ENCODE results near the gene ABCC11. TPM values are rescaled to one million over a fixed set of nuclear protein-coding genes. Genes with fewer than 3 reads are reported as not detected.
"Not testable (repeated sequence)": the region's sequence is repeated elsewhere in the genome, so short reads cannot be mapped to it uniquely, and the experiment has no call there.

ABCC11 gene
- total RNA-seq, 1 experiment from 2014 or later, result 0.83 TPM

DNA sequence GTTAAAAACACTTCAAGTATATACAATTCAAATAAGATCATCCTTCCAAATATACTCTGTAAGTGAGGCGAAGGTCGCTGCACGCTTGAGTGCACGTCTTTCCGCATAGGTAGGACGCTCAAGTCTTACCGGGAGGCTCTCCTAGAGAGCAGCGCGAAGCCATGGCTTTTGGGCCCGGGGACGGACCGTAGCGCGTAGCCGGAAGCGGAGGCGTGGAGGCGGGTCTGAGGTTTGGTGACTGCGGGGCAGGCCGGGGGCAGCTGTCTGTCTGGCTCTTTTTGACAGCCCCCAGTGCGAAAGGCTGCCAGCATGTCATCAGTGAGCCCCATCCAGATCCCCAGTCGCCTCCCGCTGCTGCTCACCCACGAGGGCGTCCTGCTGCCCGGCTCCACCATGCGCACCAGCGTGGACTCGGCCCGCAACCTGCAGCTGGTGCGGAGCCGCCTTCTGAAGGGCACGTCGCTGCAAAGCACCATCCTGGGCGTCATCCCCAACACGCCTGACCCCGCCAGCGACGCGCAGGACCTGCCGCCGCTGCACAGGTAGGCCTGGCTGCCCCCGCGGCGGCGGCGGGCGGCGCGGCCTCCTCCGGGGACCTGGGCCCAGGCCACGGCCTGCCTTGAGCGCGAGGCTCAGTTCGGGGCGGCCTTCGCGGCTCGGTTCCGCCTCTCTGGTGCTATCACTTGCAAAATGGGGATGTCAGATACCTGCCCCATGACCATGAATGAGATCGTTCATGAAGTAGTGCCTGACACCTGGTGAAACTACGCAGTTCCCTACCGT is 3.1 kb downstream of the ABCC11 start, which contains the start of gene LONP2:
Gene LONP2 (plus strand): TSS at position 221 of the 783 bp plus-strand sequence. CDS start 89 bp downstream, at position 310.
- peak; percentile 82 to 90 for DNase-seq
- no TSS peak for BruUV-seq (replicated peaks)

DNA sequence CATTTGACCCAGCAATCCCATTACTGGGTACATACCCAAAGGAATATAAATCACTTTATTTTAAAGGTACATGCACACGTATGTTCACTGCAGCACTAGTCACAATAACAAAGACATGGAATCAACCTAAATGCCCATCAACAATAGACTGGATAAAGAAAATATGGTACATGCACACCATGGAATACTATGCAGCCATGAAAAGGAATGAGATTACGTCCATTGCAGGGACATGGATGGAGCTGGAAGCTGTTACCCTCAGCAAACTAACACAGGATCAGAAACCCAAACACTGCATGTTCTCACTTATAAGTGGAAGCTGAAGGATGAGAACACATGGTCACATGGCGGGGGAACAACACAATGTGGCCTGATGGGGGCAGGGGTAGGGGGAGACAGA is 7.2 kb downstream of the ABCC11 start:
- BruUV-seq (replicated peaks); H3K27ac ChIP-seq; H3F3A ChIP-seq (ENCODE audit: insufficient read depth, low read depth); H3K36me3 ChIP-seq (ENCODE audit: low read depth); H3K4me1 ChIP-seq (replicated peaks; ENCODE audit: insufficient read depth); H4K20me1 ChIP-seq (ENCODE audit: insufficient read depth); H3K27me3 ChIP-seq (ENCODE audit: insufficient read depth, low read depth); DNase-seq; POLR2A ChIA-PET (ENCODE audit: unreplicated experiment); H3K9me2 ChIP-seq (ENCODE audit: insufficient read depth); H3K4me2 ChIP-seq; H2AFZ ChIP-seq; H3K9me3 ChIP-seq (ENCODE audit: insufficient read depth, low read depth); H3K4me3 ChIP-seq: not testable (repeated sequence)
- peaks cover 11% of the 10 kb centered on the region for H3K79me2 ChIP-seq (ENCODE audit: low read depth)
- CTCF ChIA-PET, result interaction anchor here (0.7 kb wide), 1 partner anchor 107 kb away, joined by 16 read pairs; no protein-coding TSS in a partner anchor
- intact Hi-C loops (cut with micrococcal nuclease; ENCODE audit: unreplicated experiment), result loop anchor here (10.0 kb wide), 2 partner anchors 385 to 1265 kb away; partner anchors contain the start of gene DNAJA2

More for the DNA sequence above, 3.1 kb downstream of the ABCC11 start, which contains the start of gene LONP2:
- Histone ChIP-seq H2AFZ (peak within 1 kb of the TSS; percentile 86), H3K9me2 (ENCODE audit: insufficient read depth) (no peaks in the 10 kb centered on the region), H3K4me1 (replicated peaks; ENCODE audit: insufficient read depth) (peaks cover 23% of the 10 kb centered on the region), H4K20me1 (ENCODE audit: insufficient read depth) (peaks cover 8% of the 10 kb centered on the region; the same call in 1 of the 2 replicates), H3K36me3 (ENCODE audit: low read depth) (no peaks in the 10 kb centered on the region), H3K27me3 (ENCODE audit: insufficient read depth, low read depth) (no peaks in the 10 kb centered on the region), H3K9me3 (ENCODE audit: insufficient read depth, low read depth) (no peaks in the 10 kb centered on the region), H3K79me2 (ENCODE audit: low read depth) (peaks cover 51% of the 10 kb centered on the region), H3K27ac (peak within 1 kb of the TSS; percentile 74), H3K4me2 (peak within 1 kb of the TSS; percentile 100), H3K4me3 (peak within 1 kb of the TSS; percentile 74), H3F3A (ENCODE audit: insufficient read depth, low read depth) (peaks cover 6% of the 10 kb centered on the region)
- POLR2A ChIA-PET (ENCODE audit: unreplicated experiment), result no interaction called here
- CTCF ChIA-PET, result interaction anchor here (0.7 kb wide), 1 partner anchor 12 kb away, joined by 3 read pairs; no protein-coding TSS in a partner anchor
- TF ChIP-seq, protein P1, sequence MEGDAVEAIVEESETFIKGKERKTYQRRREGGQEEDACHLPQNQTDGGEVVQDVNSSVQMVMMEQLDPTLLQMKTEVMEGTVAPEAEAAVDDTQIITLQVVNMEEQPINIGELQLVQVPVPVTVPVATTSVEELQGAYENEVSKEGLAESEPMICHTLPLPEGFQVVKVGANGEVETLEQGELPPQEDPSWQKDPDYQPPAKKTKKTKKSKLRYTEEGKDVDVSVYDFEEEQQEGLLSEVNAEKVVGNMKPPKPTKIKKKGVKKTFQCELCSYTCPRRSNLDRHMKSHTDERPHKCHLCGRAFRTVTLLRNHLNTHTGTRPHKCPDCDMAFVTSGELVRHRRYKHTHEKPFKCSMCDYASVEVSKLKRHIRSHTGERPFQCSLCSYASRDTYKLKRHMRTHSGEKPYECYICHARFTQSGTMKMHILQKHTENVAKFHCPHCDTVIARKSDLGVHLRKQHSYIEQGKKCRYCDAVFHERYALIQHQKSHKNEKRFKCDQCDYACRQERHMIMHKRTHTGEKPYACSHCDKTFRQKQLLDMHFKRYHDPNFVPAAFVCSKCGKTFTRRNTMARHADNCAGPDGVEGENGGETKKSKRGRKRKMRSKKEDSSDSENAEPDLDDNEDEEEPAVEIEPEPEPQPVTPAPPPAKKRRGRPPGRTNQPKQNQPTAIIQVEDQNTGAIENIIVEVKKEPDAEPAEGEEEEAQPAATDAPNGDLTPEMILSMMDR (conservative IDR thresholded peaks at IDR 0.05), result no peak
- TF ChIP-seq EZH2 (IDR thresholded peaks at IDR 0.05; ENCODE audit: low read depth), result no peak
- intact Hi-C loops (cut with micrococcal nuclease; ENCODE audit: unreplicated experiment), result loop anchor here (10.0 kb wide), 2 partner anchors 381 to 1269 kb away; partner anchors contain the start of gene DNAJA2

GRCh38 chr16:48236286-48236685 is 11.1 kb downstream of the ABCC11 start:
- no peak for DNase-seq
- Histone ChIP-seq H3K4me3 (no peak overlapping the region), H3K9me2 (ENCODE audit: insufficient read depth) (no peaks in the 10 kb centered on the region), H2AFZ (no peak overlapping the region), H4K20me1 (ENCODE audit: insufficient read depth) (no peaks in the 10 kb centered on the region), H3K27me3 (ENCODE audit: insufficient read depth, low read depth) (no peaks in the 10 kb centered on the region), H3K36me3 (ENCODE audit: low read depth) (no peaks in the 10 kb centered on the region), H3K4me2 (no peak overlapping the region), H3K79me2 (ENCODE audit: low read depth) (no peaks in the 10 kb centered on the region), H3F3A (ENCODE audit: insufficient read depth, low read depth) (peaks cover 4% of the 10 kb centered on the region; the same call in 1 of the 2 replicates), H3K4me1 (replicated peaks; ENCODE audit: insufficient read depth) (0 out of 2 replicates have a peak, but pooled peaks cover 6% of the 10 kb centered on the region), H3K27ac (no peak overlapping the region), H3K9me3 (ENCODE audit: insufficient read depth, low read depth) (no peaks in the 10 kb centered on the region)
- no peak for TF ChIP-seq EZH2 (IDR thresholded peaks at IDR 0.05; ENCODE audit: low read depth)
- TF ChIP-seq, protein P1 (conservative IDR thresholded peaks at IDR 0.05), result no peak
- ChIA-PET POLR2A (ENCODE audit: unreplicated experiment) (no interaction called here), CTCF (no interaction called here)
- no TSS peak for BruUV-seq (replicated peaks)
- intact Hi-C loops (cut with micrococcal nuclease; ENCODE audit: unreplicated experiment), result no loop called here
